ENCODE results near the gene ARAF. TPM values are rescaled to one million over a fixed set of nuclear protein-coding genes. Genes with fewer than 3 reads are reported as not detected.
"Not testable (repeated sequence)": the region's sequence is repeated elsewhere in the genome, so short reads cannot be mapped to it uniquely, and the experiment has no call there.

Gene ARAF
- total RNA-seq, 1 donor, result 23.3 TPM

DNA sequence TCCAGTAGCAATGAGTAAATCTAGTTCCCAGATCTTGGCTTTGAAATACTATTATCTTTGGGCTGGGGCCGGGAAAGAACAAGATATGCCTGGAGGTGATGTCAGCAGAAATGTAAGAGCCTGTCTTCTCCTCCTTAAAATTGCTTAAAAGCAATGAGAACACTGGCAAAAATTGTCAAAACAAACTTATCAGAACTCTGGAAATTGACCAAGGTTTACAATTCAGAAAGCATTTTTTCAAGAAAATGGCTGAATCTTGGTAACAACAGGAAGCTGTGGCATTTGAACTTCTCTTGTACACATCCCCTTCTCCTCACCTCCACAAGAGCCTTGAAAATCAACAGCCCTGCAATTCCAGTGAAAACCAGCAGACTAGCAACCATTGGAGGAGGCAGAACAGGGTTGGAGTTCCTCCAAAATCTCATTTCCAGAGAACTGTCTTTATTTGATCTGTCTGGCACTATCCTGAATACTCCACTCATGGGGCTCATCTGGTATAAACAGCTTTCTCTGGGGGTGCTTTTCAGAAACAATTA, 34.8 kb downstream of the ARAF start:
- TF ChIP-seq, protein P1, sequence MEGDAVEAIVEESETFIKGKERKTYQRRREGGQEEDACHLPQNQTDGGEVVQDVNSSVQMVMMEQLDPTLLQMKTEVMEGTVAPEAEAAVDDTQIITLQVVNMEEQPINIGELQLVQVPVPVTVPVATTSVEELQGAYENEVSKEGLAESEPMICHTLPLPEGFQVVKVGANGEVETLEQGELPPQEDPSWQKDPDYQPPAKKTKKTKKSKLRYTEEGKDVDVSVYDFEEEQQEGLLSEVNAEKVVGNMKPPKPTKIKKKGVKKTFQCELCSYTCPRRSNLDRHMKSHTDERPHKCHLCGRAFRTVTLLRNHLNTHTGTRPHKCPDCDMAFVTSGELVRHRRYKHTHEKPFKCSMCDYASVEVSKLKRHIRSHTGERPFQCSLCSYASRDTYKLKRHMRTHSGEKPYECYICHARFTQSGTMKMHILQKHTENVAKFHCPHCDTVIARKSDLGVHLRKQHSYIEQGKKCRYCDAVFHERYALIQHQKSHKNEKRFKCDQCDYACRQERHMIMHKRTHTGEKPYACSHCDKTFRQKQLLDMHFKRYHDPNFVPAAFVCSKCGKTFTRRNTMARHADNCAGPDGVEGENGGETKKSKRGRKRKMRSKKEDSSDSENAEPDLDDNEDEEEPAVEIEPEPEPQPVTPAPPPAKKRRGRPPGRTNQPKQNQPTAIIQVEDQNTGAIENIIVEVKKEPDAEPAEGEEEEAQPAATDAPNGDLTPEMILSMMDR (IDR thresholded peaks at IDR 0.05; ENCODE audit: insufficient read depth, low read depth, low read length), result no peak
- peak; percentile 94 for DNase-seq (ENCODE audit: low read depth)
- H3K4me3 ChIP-seq (ENCODE audit: low read depth, low read length), result no peak overlapping the region

DNA sequence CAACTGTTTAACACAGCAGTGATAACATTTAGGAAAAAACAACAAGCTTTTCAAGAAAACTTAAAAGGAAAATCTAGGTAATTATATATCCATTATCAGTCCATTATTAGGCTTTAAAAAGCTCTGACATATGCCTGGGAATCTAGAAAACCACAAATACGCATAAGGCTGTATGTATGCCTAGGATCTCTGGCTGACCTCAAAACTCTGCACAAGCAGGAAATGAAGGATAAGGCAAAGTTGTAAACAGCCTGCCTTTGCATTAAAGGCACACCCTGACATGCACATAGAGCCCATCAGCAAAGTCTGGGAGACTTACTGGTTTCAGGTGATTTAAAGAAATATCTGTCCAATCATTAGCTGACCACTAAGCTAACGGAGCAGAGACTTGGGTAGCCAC, 35.3 kb downstream of the ARAF start:
- H3K4me3 ChIP-seq (ENCODE audit: low read depth, low read length), result no peak overlapping the region
- TF ChIP-seq, protein P1 (IDR thresholded peaks at IDR 0.05; ENCODE audit: insufficient read depth, low read depth, low read length), result no peak
- DNase-seq (ENCODE audit: low read depth), result peak; percentile 95

DNA sequence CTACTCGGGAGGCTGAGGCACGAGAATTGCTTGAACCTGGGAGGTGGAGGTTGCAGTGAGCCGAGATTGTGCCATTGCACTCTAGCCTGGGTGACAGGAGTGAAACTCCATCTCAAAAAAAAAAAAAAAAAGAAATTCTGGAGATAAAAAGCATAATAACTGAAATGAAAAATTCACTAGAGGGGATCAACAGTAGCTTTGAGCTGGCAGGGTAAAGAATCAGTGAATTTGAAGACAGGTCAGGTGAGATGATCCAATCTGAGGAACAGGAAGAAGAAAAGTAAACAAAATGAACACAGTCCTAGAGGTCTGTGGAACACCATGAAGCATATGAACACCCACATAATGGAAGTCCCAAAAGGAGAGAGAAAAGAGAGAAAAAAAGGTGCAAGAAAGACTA, 36.2 kb downstream of the ARAF start:
- H3K4me3 ChIP-seq (ENCODE audit: low read depth, low read length), result no peak overlapping the region
- DNase-seq (ENCODE audit: low read depth), result no peak
- TF ChIP-seq, protein P1 (IDR thresholded peaks at IDR 0.05; ENCODE audit: insufficient read depth, low read depth, low read length), result no peak

DNA sequence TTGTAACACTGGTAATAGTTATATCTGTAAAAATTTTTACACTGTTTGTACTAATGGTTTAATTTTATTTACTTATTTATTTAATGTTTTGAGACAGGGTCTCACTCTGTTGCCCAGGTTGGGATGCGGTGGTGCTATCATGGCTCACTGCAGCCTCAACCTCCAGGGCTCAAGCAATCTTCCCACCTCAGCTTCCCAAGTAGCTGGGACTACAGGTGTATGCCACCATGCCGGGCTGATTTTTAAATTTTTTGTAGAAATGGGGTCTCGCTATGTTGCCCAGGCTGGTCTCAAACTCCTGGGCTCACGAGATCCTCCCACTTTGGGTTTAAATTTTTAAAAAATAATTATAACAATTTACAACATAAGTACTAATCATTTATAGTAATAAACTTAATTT, 42.1 kb downstream of the ARAF start:
- DNase-seq (ENCODE audit: low read depth); H3K4me3 ChIP-seq (ENCODE audit: low read depth, low read length): not testable (repeated sequence)

DNA sequence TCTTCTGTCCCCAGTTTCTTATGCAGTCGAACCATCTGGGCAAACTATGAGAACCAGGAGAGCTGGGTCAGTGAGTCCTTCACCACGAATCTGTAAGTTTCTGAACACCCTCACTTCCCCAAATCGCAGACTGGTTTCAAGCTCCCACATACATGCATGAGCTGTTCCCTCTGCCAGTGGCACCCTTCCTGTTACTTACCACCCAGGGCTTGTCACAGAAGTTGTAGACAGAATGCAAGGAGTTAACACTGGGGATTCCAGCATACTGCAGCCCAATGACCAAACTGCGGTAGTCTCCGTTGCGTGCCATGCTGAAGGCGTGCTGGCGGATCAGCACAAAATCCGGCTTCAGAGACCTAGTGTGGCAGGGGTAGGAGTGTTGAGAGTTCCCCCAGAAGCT, 44.0 kb downstream of the ARAF start:
- no peak overlapping the region for H3K4me3 ChIP-seq (ENCODE audit: low read depth, low read length)
- TF ChIP-seq, protein P1 (IDR thresholded peaks at IDR 0.05; ENCODE audit: insufficient read depth, low read depth, low read length), result no peak

DNA sequence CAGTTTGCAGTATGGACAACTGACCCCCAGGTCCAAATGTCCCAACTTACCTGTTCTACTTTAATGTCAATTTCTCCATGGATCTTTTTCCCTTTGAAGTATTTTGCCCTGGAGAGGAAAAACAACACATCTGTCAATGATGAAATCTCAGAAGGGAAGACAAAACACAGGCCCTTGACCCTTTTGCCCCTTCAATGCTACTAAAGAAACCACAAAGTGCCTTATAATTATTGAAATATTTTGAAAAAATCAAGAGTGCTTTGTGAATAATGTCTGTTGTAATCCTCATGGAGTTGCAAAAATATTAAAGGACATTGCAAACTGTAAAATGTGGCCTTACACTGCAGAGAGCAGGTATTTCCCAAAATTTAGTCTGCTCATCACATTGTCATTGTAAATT, 46.1 kb downstream of the ARAF start:
- H3K4me3 ChIP-seq (ENCODE audit: low read depth, low read length), result no peak overlapping the region
- TF ChIP-seq, protein P1 (IDR thresholded peaks at IDR 0.05; ENCODE audit: insufficient read depth, low read depth, low read length), result no peak
- peak; percentile 77 for DNase-seq (ENCODE audit: low read depth)

More for the DNA sequence above, 44.0 kb downstream of the ARAF start:
- DNase-seq (ENCODE audit: low read depth), result no peak

DNA sequence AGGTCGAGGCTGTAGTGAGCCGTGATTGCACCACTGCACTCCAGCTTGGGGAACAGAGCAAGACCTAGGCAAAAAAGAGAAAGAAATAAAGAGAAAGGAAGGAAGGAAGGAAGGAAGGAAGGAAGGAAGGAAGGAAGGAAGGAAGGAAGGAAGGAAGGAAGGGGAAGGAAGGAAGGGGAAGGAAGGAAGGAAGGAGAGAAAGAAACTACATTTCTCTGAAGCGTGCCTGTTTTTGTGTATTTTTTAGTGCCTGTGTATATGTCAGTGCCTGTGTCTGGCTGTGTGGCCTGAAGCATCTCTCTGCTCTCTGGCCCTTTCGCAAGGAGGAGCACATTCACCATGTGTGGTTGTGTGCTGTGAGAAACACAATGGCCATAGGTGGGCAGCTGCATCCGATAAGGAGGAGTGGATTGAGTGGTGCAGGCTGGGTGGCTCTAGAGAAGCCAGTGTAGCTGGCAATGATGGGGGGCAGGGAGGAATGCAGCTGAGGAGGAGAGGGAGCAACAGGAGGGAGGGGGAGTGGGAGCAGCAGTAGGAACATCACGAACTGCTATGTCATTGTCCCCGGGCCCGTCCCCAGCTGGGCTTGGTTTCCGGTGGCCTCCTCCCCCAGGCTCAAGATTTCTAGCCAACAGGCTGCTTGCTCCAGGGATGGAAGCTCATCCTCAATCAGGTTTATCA, 47.3 kb downstream of the ARAF start:
- TF ChIP-seq, protein P1 (IDR thresholded peaks at IDR 0.05; ENCODE audit: insufficient read depth, low read depth, low read length), result no peak
- no peak overlapping the region for H3K4me3 ChIP-seq (ENCODE audit: low read depth, low read length)
- no peak for DNase-seq (ENCODE audit: low read depth)

All from fibroblast of villous mesenchyme (primary cell).